OCI-LY7 (cell line): ENCODE measurements around the gene PLCB3.

Source experiments
- CTCF ChIP-seq: fragments of 200-600 bp; sonication (generic); conservative IDR thresholded peaks from 2 replicates; pipeline ENCODE4 v1.5.1; 2014; ENCODE audit warnings: mild to moderate bottlenecking, antibody characterized with exemption, low read length, moderate library complexity, mixed read lengths
- EZH2phosphoT487 ChIP-seq: fragments of 200-600 bp; sonication (generic); IDR thresholded peaks from 2 replicates; pipeline ENCODE4 v1.6.1; 2018; ENCODE audit warnings: low read depth, borderline replicate concordance, mild to moderate bottlenecking, mixed run types, antibody characterized with exemption, low read length, moderate library complexity, mixed read lengths

GRCh38 chr11:64276653-64277431 lies 25.5 kb downstream of the PLCB3 start:
- TF ChIP-seq CTCF = no peak
- TF ChIP-seq EZH2phosphoT487 = no peak
